ENCODE results near the gene ZNF157.

- TF ChIP-seq CTCF (conservative IDR thresholded peaks at IDR 0.05 in 1 of 2, IDR thresholded peaks at IDR 0.05 in 1 of 2; ENCODE audit: extremely low read depth in 1 of 2, insufficient read depth in 1 of 2, low read depth in 1 of 2, low read length in 2 of 2): no peak
- no peak for TF ChIP-seq EZH2 (IDR thresholded peaks at IDR 0.05; ENCODE audit: borderline replicate concordance, low read length)
Measured at GRCh38 chrX:47430925-47431324, 60.5 kb downstream of the ZNF157 start.

Measured in mammary epithelial cell (primary cell).